Measurements from ENCODE around the gene KCTD1.

DNA sequence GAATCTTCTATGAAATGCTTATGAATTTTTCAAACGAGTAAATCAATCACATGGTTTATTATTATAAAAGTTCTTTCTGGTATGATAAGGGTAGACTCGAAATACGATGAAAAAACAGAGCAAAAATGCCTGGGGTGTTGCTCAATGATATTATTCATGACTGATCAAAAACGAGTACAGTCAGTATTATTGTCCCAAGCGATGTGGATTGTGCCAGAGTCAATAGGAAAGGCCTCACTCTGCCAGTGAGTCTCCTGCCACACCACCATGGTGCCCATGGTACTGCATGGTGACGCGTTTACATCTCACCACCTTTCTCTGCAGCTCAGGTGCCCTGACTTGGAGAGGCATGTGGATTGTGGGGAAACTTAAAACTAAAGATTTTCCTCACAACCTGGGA, 58.5 kb downstream of the KCTD1 start:
- TF ChIP-seq CTCF (IDR thresholded peaks at IDR 0.05), result no peak
- no peak for TF ChIP-seq ZFX (IDR thresholded peaks at IDR 0.05; ENCODE audit: borderline replicate concordance)
